Activated CD8-positive, alpha-beta memory T cell treated with anti-CD3 and anti-CD28 coated beads for 36 hours (primary cell): ENCODE data around the gene FAM149A. TPM values are rescaled to one million over a fixed set of nuclear protein-coding genes. Genes with fewer than 3 reads are reported as not detected.

ENCODE experiments used
- CTCF ChIA-PET: fragments of 350-600 bp; sonication (Branson Sonifier 250); formaldehyde crosslinking; loops from one replicate; lab custom pipeline; 2021; ENCODE audit warnings: antibody characterized with exemption; lab: Charles Lee
- POLR2A ChIA-PET: fragments of 350-600 bp; sonication (Branson Sonifier 250); formaldehyde crosslinking; loops from one replicate; lab custom pipeline; 2021; ENCODE audit warnings: antibody characterized with exemption; lab: Charles Lee
- total RNA-seq, 2 experiments: library from RNA; stranded (reverse); gene quantifications; one replicate each; pipeline ENCODE4 v1.2.3, GENCODE V29; 2021

The FAM149A gene
- total RNA-seq: under 1 TPM; 0.40 to 0.70 TPM

DNA sequence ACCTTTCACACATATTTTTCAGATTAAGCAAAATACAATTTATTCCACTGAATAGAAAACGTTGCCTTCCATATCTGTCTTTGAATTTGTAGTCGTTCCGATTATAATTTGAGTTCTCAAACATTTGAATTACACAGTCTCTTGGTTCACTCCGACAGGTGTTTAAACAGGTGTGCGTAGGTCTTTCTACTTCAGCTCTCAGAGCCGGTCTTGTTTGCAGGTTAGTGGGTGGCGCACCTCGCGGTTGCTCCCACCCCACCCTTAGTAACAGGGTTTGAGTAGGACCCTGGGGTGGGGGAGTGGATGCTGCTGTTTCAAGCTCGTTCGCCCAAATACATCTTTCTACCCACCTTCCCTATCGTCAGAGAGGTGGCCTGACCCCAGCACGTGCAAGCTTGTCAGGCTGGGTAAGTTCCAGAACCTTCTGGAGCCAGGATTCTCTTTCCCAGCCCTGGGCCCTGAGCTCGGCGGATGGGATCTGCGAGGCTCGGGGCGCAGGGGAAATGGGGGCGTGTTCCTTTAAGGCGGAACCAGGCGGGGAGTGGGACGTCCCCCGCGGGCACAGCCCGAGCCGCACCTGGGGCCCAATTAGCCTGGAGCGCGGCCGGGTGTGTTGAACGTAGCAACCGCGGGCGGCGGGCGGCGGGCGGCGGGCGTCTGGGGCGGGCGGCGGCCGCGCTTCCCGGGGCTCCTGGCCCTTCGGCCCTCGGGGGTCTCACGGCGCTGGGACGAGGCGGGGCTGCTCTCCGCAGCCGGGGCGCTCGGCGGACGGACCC lies at the start of gene FAM149A:
TSS of gene FAM149A (plus strand) at position 591 of the 776 bp plus-strand sequence.
- POLR2A ChIA-PET: no interaction called here
- CTCF ChIA-PET: no interaction called here

DNA sequence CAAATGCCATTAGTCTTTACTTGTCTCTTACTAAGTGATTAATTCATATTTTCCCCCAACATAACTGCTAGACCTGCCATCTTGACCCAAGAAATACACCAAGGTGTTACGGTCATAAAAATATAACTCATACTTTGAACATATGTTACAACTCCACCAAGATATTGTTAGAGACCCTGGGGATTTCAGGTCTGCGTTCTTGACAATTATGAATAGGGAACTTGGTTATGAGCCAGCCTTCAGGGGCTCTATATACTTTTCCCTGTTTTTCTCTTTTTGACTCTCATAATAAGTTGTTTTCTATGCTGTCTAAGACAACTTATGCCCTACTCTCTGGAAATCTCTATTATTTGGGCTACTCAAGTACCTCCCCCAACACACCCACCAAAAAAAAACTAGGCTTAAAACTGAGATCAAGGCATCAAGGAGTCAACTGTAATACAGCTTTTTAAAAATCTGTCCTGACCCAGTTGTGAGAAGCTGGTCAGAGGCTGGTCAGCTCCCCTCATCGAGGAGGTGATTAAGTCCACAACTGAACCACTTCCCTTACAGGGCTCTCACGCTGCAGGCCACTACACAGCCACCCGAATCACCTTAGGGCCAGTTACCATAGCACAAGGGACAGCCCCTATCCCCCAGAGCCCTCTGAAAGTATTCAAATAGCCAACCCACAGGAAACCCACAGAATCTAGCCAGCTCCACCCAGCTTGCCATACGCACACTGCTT lies 46.1 kb upstream of the FAM149A start:
- CTCF ChIA-PET: no interaction called here
- POLR2A ChIA-PET: no interaction called here

DNA sequence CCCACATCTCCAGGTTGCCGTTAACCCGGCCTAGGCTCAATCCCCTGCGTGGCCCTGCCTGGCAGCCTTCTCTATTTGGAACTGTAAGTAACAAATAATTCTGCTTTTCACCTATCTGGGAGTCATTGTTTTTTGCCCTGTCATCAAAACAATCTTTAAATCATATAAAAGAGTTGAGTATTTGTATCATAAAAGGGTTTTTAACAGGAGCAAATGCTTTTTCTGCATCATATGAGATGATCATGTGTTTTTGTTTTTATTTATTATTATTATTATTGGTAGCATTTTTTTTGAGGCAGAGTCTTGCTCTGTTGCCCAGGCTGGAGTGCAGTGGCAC lies 45.6 kb upstream of the FAM149A start:
- ChIA-PET POLR2A (no interaction called here), CTCF (no interaction called here)

DNA sequence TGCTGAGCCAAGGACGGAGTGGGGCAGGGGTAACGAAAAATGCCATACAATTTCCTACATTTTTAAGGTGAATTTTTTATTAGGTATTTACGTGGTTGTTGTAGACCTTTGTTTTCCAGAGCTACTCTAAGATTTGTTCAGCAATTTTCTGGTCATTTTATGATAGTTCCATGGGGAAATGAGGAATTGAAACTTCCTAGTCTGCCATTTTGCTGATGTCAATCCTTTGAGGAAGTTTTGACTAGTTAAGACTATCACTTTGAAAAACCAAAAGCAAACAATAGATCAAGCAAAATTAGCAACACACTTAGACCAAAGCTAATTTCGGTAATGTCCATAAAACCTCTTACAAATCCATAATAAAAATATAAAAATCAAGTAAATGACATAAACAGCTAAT lies 42.6 kb upstream of the FAM149A start:
- ChIA-PET POLR2A (no interaction called here), CTCF (no interaction called here)

DNA sequence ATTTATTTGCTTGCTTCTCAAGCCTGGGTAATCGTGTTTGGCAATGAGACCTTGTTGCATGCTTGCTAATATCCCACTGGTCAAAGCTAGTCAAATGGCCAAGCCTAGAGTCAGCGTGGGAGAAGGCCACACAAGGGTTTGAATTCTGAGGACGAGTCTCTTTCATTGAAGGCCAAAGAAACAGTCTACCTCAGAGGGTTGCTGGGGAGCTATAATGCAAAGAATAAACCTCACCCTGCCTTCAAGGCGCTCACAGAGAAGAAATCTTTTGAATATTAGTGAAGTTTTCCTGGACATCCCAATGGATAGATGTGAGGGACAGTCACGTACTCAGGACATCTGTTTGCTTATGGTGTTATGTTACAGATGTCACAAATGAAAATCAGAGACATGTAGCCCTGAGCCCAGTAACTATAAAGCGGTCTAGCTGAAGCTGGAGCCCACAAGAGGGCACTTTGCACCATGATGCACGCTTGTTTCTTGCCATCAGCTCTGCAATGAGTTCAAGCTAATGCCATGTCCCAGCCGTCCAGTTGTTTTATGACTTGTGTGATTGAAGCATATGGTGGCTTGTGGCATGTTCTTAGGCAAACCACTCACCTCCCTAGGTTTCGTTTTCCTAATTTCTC lies 36.6 kb upstream of the FAM149A start:
- ChIA-PET CTCF (interaction anchor here (1.1 to 2.4 kb wide), 2 partner anchors 70 to 123 kb away, joined by 3 to 7 read pairs; partner anchors contain the start of gene CYP4V2), POLR2A (no interaction called here)

DNA sequence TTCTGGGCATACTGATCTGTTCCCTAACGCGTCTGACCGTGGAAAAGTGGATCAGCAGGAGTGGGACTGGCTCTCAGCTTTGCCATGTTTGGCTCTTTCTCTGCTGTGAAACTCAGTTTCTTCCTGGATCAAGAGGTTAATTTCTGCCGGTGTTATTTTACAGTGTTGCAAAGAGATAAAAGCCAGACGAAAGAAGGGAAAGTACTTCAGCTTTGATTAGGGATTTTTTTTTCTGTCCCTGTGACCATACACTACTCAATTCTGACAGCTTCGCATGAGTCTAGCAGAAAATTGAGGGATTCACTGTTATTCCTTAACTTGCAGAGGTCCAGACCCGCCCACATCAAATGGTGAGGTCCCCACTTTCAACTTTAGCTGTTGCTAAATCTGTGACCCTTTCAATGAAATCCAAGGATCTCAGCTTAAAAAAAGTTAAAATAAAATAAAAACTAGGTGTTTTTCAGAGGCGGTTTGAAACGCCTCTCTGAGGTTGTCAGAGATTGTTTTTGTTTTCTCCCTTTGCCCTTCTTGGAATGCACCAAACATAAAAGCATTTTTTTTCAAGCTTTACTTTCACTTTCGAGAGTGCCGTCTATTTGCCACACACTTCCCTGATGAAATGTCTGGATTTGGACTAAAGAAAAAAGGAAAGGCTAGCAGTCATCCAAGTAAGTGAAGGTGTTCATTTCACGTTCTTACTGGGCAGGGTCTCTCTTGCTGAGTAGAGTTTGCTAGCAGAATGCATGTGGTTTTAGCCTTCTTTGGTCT lies 35.7 kb upstream of the FAM149A start, which contains the start of gene TLR3:
TSS of gene TLR3 (plus strand) at position 576 of the 768 bp plus-strand sequence. CDS start 7,464 bp downstream, outside the sequence.
- ChIA-PET CTCF (interaction anchor here (0.8 to 2.4 kb wide), 3 partner anchors 12 to 122 kb away, joined by 3 to 7 read pairs (median 3); partner anchors contain the start of gene CYP4V2), POLR2A (no interaction called here)

DNA sequence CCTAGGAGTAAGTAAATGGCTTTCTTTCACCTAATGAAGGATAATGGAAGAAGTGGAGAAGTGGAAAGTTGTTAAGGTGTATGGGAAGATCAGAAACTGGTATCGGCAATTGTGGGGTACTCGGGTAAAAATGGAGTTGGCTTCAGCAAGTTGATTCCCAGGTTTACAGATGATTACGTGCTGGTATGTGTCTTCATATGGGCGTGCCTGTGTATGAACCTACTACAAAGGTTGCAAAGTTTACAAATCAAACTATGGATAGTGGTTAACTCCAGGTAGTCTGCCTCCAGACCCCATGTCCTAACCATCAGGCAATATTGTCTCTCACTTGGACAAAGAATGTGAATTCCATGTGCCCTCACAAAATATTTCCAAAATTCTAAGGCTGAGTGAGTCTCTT lies 34.8 kb upstream of the FAM149A start:
- ChIA-PET CTCF (interaction anchor here (2.4 kb wide), 1 partner anchor 68 kb away, joined by 7 read pairs; no protein-coding TSS in a partner anchor), POLR2A (no interaction called here)

DNA sequence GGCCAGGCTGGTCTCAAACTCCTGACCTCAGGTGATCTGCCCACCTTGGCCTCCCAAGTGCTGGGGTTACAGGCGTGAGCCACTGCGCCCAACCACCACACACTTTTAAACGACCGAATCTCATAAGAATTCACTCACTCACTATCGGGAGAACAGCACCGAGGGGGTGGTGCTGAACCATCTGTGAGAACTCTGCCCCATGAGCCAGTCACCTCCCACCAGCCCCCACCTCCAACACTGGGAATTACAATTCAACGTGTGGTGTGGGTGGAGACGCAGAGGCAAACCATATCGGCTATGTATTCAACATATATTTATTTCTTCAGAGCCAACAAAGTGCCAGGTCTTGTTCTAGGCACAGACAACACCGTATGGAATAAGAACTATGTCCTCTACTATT lies 32.0 kb upstream of the FAM149A start:
- CTCF ChIA-PET: no interaction called here
- POLR2A ChIA-PET: no interaction called here

DNA sequence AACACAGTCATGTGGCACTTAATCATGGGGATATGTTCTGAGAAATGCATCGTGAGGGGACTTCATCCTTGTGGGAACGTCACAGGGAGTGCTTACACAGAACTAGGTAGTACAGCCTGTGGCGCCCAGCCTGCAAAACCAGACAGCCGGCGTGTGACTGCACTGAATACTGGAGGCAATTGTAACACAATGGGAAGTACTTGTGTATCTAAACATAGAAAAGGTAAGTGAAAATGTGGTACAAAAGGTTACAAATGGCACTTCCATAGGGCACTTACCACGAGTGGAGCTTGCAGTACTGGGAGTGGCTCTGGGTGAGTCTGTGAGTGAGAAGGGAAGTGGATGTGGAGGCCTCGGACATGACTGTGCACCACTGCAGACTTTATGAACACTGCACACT lies 30.3 kb upstream of the FAM149A start:
- CTCF ChIA-PET: no interaction called here
- POLR2A ChIA-PET: no interaction called here

DNA sequence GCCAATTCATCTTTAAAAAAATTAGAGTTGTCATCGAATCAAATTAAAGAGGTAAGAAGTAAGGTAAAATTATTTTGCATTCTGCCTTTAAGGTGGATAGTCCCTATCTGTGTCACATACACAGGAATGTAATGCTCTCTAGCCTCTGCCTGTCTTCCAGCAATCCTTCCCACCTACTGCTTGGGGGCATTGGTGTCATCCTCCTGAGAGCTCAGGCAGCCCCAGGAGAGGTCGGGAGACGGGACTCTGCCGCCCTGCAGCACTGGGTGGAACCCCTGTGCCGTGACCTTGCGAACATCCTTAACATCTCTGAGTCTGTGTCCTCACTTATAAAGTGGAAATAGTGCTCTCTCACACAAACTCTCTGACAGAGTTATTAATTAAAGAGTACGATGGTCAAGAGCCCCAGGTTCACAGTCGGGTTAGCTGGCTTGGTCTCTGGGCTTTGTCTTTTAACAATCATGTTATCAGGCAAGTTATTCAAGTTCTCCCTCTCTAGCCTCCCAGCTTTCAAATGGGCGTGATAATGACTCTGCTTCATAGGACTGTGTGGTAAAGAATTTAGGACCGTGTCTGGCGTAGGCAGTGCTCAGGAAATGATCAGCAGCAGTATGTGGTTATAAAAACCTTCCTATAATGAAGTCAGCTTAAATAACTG lies 25.4 kb upstream of the FAM149A start:
- ChIA-PET POLR2A (no interaction called here), CTCF (no interaction called here)

DNA sequence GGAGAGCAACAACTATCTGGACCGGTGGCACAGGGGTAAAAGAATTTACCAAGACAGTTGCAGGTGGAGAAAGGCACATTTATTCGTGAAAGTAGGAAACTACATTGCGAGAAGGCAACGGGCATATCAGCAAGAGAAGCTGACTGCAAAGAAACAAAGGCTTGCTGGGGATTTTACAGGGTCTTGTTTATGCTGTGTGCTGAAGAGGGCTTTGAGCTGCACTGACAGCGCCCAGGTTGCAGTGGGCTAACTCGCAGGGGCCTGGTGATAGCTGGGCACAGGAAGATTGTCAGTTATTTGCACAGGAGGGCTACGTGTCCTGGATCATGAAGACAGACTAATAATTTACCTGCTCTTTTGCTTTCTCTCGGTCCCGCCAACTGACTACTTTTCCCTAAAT lies 24.8 kb upstream of the FAM149A start:
- CTCF ChIA-PET: no interaction called here
- POLR2A ChIA-PET: no interaction called here

DNA sequence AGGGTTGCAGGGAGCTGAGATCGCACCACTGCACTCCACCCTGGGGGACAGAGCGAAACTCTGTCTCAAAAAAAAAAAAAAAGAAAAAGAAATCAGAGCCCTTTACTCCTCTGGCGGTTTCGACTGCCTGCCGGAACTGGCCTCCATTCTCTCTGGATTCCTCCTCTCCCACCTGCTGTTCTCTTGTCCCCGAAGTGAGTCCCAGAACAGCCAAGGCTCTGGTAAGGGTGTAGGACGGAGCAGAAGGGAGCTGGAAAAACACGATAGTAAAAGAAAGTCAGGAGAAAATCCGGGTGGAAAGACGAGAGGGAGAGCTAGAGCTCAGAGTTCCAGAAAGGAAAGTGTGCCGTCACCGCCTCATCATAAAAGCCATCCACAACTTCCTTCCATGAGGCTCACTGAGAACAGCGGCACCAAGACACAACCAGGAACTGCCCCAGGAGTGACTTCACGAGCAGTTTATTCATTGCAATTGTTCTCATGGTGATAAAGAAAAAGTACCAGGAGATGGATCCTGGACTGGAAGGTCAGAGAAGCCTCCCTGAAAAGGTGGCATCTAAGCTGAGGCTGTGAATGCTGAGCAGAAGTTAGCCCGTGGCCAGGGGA lies 23.2 kb upstream of the FAM149A start:
- ChIA-PET CTCF (interaction anchor here (1.6 kb wide), 1 partner anchor 13 kb away, joined by 3 read pairs; the partner anchor contains the start of gene TLR3), POLR2A (no interaction called here)

DNA sequence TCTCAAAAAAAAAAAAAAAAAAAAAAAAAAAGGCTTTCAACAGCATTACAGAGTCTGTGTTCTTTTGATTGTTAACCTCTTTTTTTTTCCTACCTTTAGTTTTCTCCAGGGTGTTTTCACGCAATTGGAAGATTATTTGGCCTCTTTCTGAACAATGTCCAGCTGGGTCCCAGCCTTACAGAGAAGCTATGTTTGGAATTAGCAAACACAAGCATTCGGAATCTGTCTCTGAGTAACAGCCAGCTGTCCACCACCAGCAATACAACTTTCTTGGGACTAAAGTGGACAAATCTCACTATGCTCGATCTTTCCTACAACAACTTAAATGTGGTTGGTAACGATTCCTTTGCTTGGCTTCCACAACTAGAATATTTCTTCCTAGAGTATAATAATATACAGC lies 22.3 kb upstream of the FAM149A start:
- ChIA-PET CTCF (no interaction called here), POLR2A (no interaction called here)

DNA sequence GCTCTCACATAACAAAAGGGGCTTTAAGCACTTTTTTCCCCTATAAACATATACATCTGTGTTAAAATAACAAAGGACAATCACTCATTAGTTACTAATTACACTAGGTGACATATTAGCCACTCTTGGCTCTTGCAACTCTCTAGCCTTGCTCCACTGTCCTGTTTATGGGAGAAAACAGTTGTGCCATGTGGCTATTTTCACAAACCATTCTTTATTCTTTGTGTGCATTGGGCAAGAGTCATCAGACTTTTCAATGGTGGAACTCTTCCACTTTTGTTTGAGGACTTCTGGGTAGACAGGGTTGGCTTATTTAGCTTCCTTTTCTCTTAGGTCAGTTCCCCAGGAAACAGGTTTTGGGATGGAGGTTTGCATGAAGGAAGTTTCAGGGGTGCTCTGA lies 16.0 kb upstream of the FAM149A start:
- POLR2A ChIA-PET: no interaction called here
- CTCF ChIA-PET: no interaction called here

DNA sequence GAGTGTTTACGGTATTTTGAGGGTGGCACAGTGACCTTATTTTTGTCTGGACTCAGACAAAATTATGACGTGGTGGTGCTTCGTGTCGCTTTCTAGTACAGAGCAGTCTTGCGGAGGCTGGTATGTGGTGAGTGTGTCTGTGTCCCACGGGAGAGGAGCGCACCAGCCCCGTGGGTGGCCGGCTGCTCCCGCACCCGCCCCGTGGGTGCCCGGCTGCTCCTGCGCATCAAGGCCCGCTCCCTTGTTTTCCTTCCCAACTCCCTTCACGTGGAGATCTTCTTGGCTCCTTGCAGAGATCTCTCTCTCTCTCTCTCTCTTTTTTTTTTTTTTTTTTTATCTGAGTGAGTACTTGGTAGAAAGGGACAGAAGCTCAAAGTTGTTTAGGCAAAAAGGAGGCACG lies 12.2 kb upstream of the FAM149A start:
- POLR2A ChIA-PET: no interaction called here

DNA sequence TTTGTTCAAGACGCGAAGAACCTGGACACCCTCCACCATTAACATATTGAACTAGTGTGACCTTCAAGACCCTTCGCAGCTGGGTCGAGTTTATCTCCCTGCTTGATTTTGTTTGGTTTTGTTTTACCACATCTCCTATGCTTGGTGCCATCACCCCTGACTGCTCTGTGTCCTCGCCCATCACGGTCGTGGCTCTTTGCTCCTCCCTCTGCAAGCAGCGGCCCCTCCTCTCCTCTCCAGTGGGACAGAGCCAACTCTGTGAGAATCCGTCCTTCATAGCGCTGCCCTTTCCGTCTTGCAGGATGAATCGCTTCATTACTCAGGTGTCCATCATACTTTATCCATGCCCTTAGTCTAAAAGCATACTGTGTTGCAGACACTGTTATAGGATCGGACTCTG lies 9.1 kb upstream of the FAM149A start:
- ChIA-PET POLR2A (no interaction called here), CTCF (no interaction called here)

More for the DNA sequence above, 12.2 kb upstream of the FAM149A start:
- CTCF ChIA-PET: no interaction called here

DNA sequence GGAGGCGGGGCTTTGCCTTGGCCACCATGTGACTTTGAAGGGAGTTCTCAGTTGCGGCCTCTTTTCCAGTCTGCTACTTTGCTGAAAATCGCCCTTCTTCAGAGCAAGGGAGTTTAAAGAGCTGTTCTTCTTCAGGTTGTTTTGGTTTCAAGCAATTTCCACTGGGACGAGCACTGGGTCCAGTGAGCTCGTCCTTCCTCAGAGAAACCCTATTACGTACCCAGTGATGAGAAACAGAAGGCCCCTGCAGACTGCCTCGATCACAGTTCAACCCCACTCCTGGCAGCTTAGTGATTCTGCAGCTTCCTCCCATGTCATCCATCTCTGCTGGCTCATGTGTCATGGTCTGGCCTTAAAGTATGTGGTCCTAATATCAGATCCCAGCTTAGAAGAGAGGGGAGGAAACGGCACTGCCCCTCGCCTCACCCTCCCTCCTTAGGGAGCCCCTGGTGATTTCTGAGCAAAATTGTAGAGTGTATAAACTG lies 7.8 kb upstream of the FAM149A start:
- CTCF ChIA-PET: no interaction called here
- POLR2A ChIA-PET: no interaction called here

DNA sequence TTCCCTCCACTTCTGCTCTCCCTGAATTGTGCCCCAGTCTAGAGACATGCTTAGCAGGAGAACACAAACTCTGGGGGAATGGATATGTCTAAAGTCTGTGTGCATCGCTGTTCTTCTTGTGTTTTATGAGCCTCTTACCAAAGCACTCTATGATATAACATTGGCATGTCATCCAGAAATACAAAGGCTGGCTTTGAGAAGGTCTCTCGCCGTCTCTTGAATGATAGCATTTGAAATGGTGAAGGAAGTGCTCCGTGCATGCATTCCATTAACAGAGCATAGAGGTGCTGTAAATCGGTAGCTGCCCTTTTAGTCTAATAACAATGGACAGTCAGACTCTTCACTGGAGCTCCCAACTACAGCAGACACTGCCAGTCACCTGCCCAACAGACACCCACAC lies 7.1 kb upstream of the FAM149A start:
- ChIA-PET POLR2A (no interaction called here), CTCF (no interaction called here)

DNA sequence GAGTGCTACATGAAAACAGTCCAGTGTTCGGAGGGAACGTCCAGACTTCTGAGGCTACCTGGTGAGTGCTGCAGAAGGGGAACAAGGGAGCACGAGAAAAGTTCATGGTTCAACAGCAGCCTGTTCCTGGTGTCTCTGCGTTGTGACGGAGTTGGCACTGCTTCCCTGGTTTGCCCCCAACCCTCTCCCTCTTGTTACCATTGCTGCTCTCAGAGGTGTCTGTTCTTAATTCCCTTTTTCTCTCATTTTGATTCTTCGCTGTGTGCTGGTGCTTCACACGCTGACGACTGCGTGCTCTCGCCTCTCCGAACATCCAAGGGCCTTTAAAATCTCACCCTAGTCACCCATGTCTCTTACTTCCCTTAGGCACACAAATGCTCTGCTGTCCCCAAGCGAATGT lies 1.6 kb upstream of the FAM149A start:
- ChIA-PET POLR2A (no interaction called here), CTCF (no interaction called here)
